ENCODE results near the gene VPS51. TPM values are rescaled to one million over a fixed set of nuclear protein-coding genes. Genes with fewer than 3 reads are reported as not detected.

The VPS51 gene
- polyA plus RNA-seq, 1 donor (not counting 4 experiments of a cell fraction or from before 2014, with no cell fraction given), result 43.1 TPM

- H3K79me2 ChIP-seq (ENCODE audit: control insufficient read depth, insufficient read depth, low read length), result peaks cover 32% of the 10 kb centered on the region
- no peak overlapping the region for H3K9ac ChIP-seq (ENCODE audit: control insufficient read depth, extremely low read depth, insufficient read depth, low read length)
- H3K9me3 ChIP-seq (ENCODE audit: control insufficient read depth, low read depth, low read length), result no peaks in the 10 kb centered on the region
- TF ChIP-seq EZH2 (IDR thresholded peaks at IDR 0.05; ENCODE audit: low read length), result no peak
- H3K36me3 ChIP-seq (ENCODE audit: control insufficient read depth in 2 of 2, extremely low read depth in 1 of 2, insufficient read depth in 2 of 2, low read length in 2 of 2), result peaks cover 37 to 45% of the 10 kb centered on the region in 2 experiments
- H3K27me3 ChIP-seq (ENCODE audit: control insufficient read depth, extremely low read depth, insufficient read depth, low read length), result no peaks in the 10 kb centered on the region
- FAIRE-seq (no peak), DNase-seq (ENCODE audit: low read depth, low spot score) (no peak)
- H4K20me1 ChIP-seq (ENCODE audit: control insufficient read depth, extremely low read depth, insufficient read depth, low read length), result peaks cover 8% of the 10 kb centered on the region
- no peak overlapping the region for H3K27ac ChIP-seq (ENCODE audit: control insufficient read depth, insufficient read depth, low read length)
- dilution Hi-C loops (cut with MboI; ENCODE audit: extremely low pct_ligation_motif_present, low sequenced_read_pairs), result no loop called here
- no peaks in the 10 kb centered on the region for H3K9me1 ChIP-seq (ENCODE audit: control insufficient read depth, extremely low read depth, insufficient read depth, low read length)
- H3K4me2 ChIP-seq (ENCODE audit: control insufficient read depth, extremely low read depth, insufficient read depth, low read depth, low read length), result no peak overlapping the region
- H3K4me3 ChIP-seq (ENCODE audit: control insufficient read depth in 2 of 3, extremely low read depth in 1 of 3, insufficient read depth in 2 of 3, low read depth in 1 of 3, low read length in 3 of 3), result no peak overlapping the region
- peaks cover 20% of the 10 kb centered on the region for H3K4me1 ChIP-seq (ENCODE audit: control insufficient read depth, extremely low read depth, insufficient read depth, low read length)
- no peak overlapping the region for H2AFZ ChIP-seq (ENCODE audit: control insufficient read depth, low read length)
These were observed 35.9 kb downstream of the VPS51 start for GRCh38 chr11:65131895-65132237.

GRCh38 chr11:65132238-65132987 lies 36.4 kb downstream of the VPS51 start:
- Histone ChIP-seq H3K79me2 (ENCODE audit: control insufficient read depth, insufficient read depth, low read length) (peaks cover 32% of the 10 kb centered on the region), H3K4me1 (ENCODE audit: control insufficient read depth, extremely low read depth, insufficient read depth, low read length) (peaks cover 20% of the 10 kb centered on the region), H3K4me3 (ENCODE audit: control insufficient read depth in 2 of 3, extremely low read depth in 1 of 3, insufficient read depth in 2 of 3, low read depth in 1 of 3, low read length in 3 of 3) (no peak overlapping the region), H3K4me2 (ENCODE audit: control insufficient read depth, extremely low read depth, insufficient read depth, low read depth, low read length) (peak overlapping the region; percentile 99), H3K9me1 (ENCODE audit: control insufficient read depth, extremely low read depth, insufficient read depth, low read length) (no peaks in the 10 kb centered on the region), H3K36me3 (ENCODE audit: control insufficient read depth in 2 of 2, extremely low read depth in 1 of 2, insufficient read depth in 2 of 2, low read length in 2 of 2) (peaks cover 36 to 41% of the 10 kb centered on the region in 2 experiments), H3K27me3 (ENCODE audit: control insufficient read depth, extremely low read depth, insufficient read depth, low read length) (no peaks in the 10 kb centered on the region), H4K20me1 (ENCODE audit: control insufficient read depth, extremely low read depth, insufficient read depth, low read length) (peaks cover 8% of the 10 kb centered on the region), H2AFZ (ENCODE audit: control insufficient read depth, low read length) (no peak overlapping the region), H3K27ac (ENCODE audit: control insufficient read depth, insufficient read depth, low read length) (no peak overlapping the region), H3K9ac (ENCODE audit: control insufficient read depth, extremely low read depth, insufficient read depth, low read length) (no peak overlapping the region), H3K9me3 (ENCODE audit: control insufficient read depth, low read depth, low read length) (no peaks in the 10 kb centered on the region)
- TF ChIP-seq EZH2 (IDR thresholded peaks at IDR 0.05; ENCODE audit: low read length), result no peak
- TF ChIP-seq CTCF (optimal IDR thresholded peaks at IDR 0.05 in 1 of 3, IDR thresholded peaks at IDR 0.05 in 1 of 3, conservative IDR thresholded peaks at IDR 0.05 in 1 of 3; ENCODE audit: extremely low read depth in 1 of 3, insufficient read depth in 2 of 3, low read length in 3 of 3), result no peak
- dilution Hi-C loops (cut with MboI; ENCODE audit: extremely low pct_ligation_motif_present, low sequenced_read_pairs), result no loop called here
- FAIRE-seq (no peak), DNase-seq (ENCODE audit: low read depth, low spot score) (no peak)
